ENCODE results near the gene MED15.

Gene MED15

DNA sequence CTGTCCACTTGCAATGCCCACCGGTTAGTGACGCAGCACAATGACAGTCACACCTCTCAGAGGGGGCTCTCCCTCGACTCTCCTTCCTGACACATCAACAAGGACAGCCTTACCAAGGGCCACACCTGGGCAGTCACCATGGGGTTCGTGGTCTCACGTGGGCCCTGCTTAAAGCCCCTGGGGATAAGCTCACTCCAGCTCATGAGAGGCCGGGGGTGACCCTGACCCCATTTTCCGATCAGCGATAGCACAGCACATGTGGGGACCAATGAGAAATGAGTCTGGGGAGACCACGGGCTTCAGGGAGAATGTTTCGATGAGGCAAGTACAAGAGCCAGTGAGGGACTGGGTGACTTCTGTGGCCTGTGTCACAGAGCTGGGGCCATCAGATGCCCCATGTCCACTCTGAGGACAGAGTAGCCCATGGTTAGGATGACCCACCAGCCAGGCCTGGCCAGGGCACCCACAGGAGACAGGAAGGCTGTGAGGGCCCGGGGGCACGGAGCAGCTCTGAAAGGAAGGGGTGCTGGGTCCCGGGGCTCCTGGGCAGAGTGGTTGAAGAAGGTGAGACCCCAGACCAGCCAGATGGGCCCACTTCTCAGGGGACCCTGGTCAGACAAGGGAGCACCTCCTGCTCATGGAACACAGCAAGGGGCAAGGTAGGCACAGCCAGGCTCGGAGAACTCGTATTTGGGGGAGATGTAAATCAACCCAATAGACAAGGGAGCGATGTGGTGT, 128.8 kb downstream of the MED15 start:
- Histone ChIP-seq H3K27ac (ENCODE audit: low read length) (no peak overlapping the region), H3K36me3 (ENCODE audit: insufficient read depth, low read depth, low read length) (no peaks in the 10 kb centered on the region), H3K27me3 (ENCODE audit: insufficient read depth, low read length) (no peaks in the 10 kb centered on the region), H3K9ac (ENCODE audit: low read depth, low read length) (no peak overlapping the region), H3K9me3 (ENCODE audit: insufficient read depth, low read depth, low read length) (peaks cover 6% of the 10 kb centered on the region; the same call in 1 of the 2 replicates), H3K4me1 (ENCODE audit: insufficient read depth, low read length) (no peaks in the 10 kb centered on the region), H3K4me3 (ENCODE audit: low read length) (no peak overlapping the region)

DNA sequence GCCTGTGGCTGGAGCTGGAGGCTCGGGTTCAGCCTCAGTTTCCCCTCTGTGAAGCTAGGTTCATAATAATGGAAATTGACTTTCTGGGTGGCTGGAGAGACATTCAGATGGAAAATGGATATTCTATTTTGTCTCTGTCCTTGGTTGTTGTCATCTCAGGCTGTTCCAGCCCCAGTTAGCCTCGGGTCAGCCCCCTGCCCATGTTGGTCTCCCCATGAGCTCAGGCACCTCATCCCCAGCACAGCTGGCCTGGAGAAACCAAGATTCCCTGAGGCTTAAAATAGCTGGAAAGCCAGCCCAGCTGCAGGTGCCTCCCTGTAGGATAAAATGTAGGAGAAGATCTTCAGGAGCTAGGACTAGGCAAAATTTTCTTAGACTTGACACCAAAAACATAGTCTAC, 129.5 kb downstream of the MED15 start:
- H3K9me3 ChIP-seq (ENCODE audit: insufficient read depth, low read depth, low read length): peaks cover 6% of the 10 kb centered on the region; the same call in 1 of the 2 replicates
- H3K9ac ChIP-seq (ENCODE audit: low read depth, low read length): no peak overlapping the region
- no peaks in the 10 kb centered on the region for H3K36me3 ChIP-seq (ENCODE audit: insufficient read depth, low read depth, low read length)
- H3K27ac ChIP-seq (ENCODE audit: low read length): no peak overlapping the region
- no peak overlapping the region for H3K4me3 ChIP-seq (ENCODE audit: low read length)
- no peaks in the 10 kb centered on the region for H3K4me1 ChIP-seq (ENCODE audit: insufficient read depth, low read length)
- no peaks in the 10 kb centered on the region for H3K27me3 ChIP-seq (ENCODE audit: insufficient read depth, low read length)

Data from iPS-20b (cell line).